Heart right ventricle (tissue), 16 donors: ENCODE measurements around the gene FGF18. TPM values are rescaled to one million over a fixed set of nuclear protein-coding genes. Genes with fewer than 3 reads are reported as not detected.

Experiments
- ATAC-seq, 8 donors: fragments of 200-7000 bp; cut with Tn5 transposase; one replicate each; pipeline ENCODE4 v1.9.1; 2020; ENCODE audit warnings: mild to moderate bottlenecking in 8 of 8, moderate library complexity in 8 of 8, moderate number of reproducible peaks in 1 of 8
- DNase-seq, 2 donors: peaks; one replicate each; pipeline ENCODE4 v3.0.0-alpha.2; 2020
- H3K27ac ChIP-seq, 10 donors: fragments of 200-600 bp; sonication (generic) in 2 of 10; one replicate each; pipeline versions ENCODE4 v1.5.0 to v1.8.0; 2020 to 2022; ENCODE audit warnings: mild to moderate bottlenecking in 3 of 10
- H3K27me3 ChIP-seq, 7 donors: fragments of 200-600 bp; one replicate each; pipeline ENCODE4 v1.8.0; 2021 to 2022; ENCODE audit warnings: mild to moderate bottlenecking in 2 of 7
- H3K36me3 ChIP-seq, 9 donors: fragments of 200-600 bp; sonication (generic) in 1 of 9; one replicate each; pipeline versions ENCODE4 v1.5.0 to v1.8.0; 2020 to 2022; ENCODE audit warnings: mild to moderate bottlenecking in 2 of 9
- H3K4me1 ChIP-seq, 9 donors: fragments of 200-600 bp; sonication (generic) in 1 of 9; one replicate each; pipeline versions ENCODE4 v1.5.0 to v1.8.0; 2020 to 2022; ENCODE audit warnings: mild to moderate bottlenecking in 4 of 9
- H3K4me3 ChIP-seq, 10 donors: fragments of 200-600 bp; sonication (generic) in 2 of 10; one replicate each; pipeline versions ENCODE4 v1.5.0 to v1.8.0; 2020 to 2022; ENCODE audit warnings: mild to moderate bottlenecking in 7 of 10, moderate library complexity in 2 of 10
- H3K9me3 ChIP-seq, 11 donors: fragments of 200-600 bp in 10 of 11; sonication (generic) in 2 of 11; one replicate each; pipeline versions ENCODE4 v1.5.0 to v1.8.0; 2013 to 2022; ENCODE audit warnings: mild to moderate bottlenecking in 2 of 11, control low read depth in 1 of 11, moderate library complexity in 1 of 11
- CTCF ChIP-seq, 9 donors: fragments of 200-600 bp; sonication (generic) in 2 of 9; IDR thresholded peaks; one replicate each; pipeline versions ENCODE4 v1.5.0 to v1.8.0; 2021 to 2022; ENCODE audit warnings: antibody characterized with exemption in 9 of 9, mild to moderate bottlenecking in 5 of 9, moderate library complexity in 1 of 9
- WGBS, 2 donors: extraction: QIAGEN DNeasy Blood & Tissue Kit; methylation state at CpG; one replicate each; pipeline ENCODE4 v1.1.7; 2013; ENCODE audit warnings: inconsistent platforms in 1 of 2; 5-methylcytosine and 5-hydroxymethylcytosine counted together
- intact Hi-C, 10 donors: fragments of 100-400 bp; cut with DNase I; formaldehyde crosslinking; loops; one replicate each; pipeline versions ENCODE4 v1.11.1 to v1.14.2; 2022
- microRNA-seq, 2 donors: library from miRNA; unstranded; fragments of <30 nt; microRNA quantifications; one replicate each; pipeline ENCODE4 v1.2.0, GENCODE V29; 2021
- polyA plus RNA-seq, 2 donors: library from polyadenylated mRNA; stranded (reverse); fragments of 200-250 nt; gene quantifications; one replicate each; pipeline ENCODE4 v1.2.3, GENCODE V29; 2013
- total RNA-seq, 10 donors: library from RNA; stranded (reverse); fragmentation: NEBNext Ultra II Directional in 3 of 10; extraction: Animal tissue kit (Norgen Biotek cat#: 25700) in 3 of 10; gene quantifications; one replicate each; pipeline versions ENCODE4 v1.2.1 to v1.2.4, GENCODE V29; 2021 to 2023
- donor health status: Arrhythmogenic right ventricular cardiomyopathy.
- donor health status: ischemic (EF 13 %, LVEDD 7.1; RV severe dilation, severe dysfunction).
- donor health status: healthy with polysubstance abuse.
- donor health status: DM: no; HTN: yes; CAD: no.
- donor health status: DM: no; HTN: no; CAD: no.
- donor health status: ischemic (EF 25% LVEDD 6.9; RV normal size, moderate dysfunction).
- donor health status: ischemic (EF 25% LVEDD 5.7; RV mildly dilated, moderate dysfunction).
- donor health status: healthy.
- donor health status: DM: yes; HTN: yes; CAD: no.
- donor health status: Ischemic cardiomyopathy.
- donor health status: ischemic (EF 35%, LVEDD 5.7; RV mildly dilated, moderate dysfunction).
- donor health status: nonischemic (EF 11% LVEDD 7.7; RV severe dilation, severe dysfunction).
- donor health status: DM: yes; HTN: yes; CAD: no.
- donor health status: PGD.
- donor health status: ischemic (EF 29% LVEDD 5.4; RV normal size, mild dysfunction).
- donor health status: nonischemic (EF 23%, LVEDD 6.1; RV moderate dilation, normal function).

The FGF18 gene
- total and polyA plus RNA-seq, 12 donors = 1.7 to 39.2 (median 13.7) TPM

- H3K4me3 ChIP-seq = no peak overlapping the region
- WGBS, 2 donors = 91 to 97% methylated on average over 3 of the region's 3 CpGs
- intact Hi-C loops = no loop called here
- no peaks in the 10 kb centered on the region for H3K9me3 ChIP-seq
- DNase-seq = no peak
- no peaks in the 10 kb centered on the region for H3K27me3 ChIP-seq
- H3K4me1 ChIP-seq = peaks cover 0 to 8% (median 0%) of the 10 kb centered on the region in 9 donors
- no peak overlapping the region for H3K27ac ChIP-seq
- no peak for TF ChIP-seq CTCF (IDR thresholded peaks at IDR 0.05)
- ATAC-seq = no peak
- no peaks in the 10 kb centered on the region for H3K36me3 ChIP-seq
These were observed 87.5 kb downstream of the FGF18 start for GRCh38 chr5:171506951-171507350.

Small RNA genes lying within 50 kb of the gene (microRNA-seq; reads per million reads assigned to microRNA genes)
- 1.2 to 3.1 reads per million in 2 donors for gene MIR3912

Other genes starting within 250 kb of the FGF18 start
- not detected for gene TLX3, start 110.4 kb upstream of the FGF18 start, total RNA-seq
- not detected for gene TLX3, start 110.4 kb upstream of the FGF18 start, polyA plus RNA-seq
- 100 to 1,000 TPM; 364 to 529 (median 465) TPM for gene NPM1, start 31.8 kb upstream of the FGF18 start, total RNA-seq
- 1,000 to 10,000 TPM in 1 of 2 donors, 100 to 1,000 TPM in 1; 248 to 1,064 TPM for gene NPM1, start 31.8 kb upstream of the FGF18 start, polyA plus RNA-seq